ENCODE measurements around the gene ADAMTS3. TPM values are rescaled to one million over a fixed set of nuclear protein-coding genes. Genes with fewer than 3 reads are reported as not detected.

Gene ADAMTS3
- total and polyA plus RNA-seq, 2 experiments from 2014 or later = 1.2 to 3.7 TPM

DNA sequence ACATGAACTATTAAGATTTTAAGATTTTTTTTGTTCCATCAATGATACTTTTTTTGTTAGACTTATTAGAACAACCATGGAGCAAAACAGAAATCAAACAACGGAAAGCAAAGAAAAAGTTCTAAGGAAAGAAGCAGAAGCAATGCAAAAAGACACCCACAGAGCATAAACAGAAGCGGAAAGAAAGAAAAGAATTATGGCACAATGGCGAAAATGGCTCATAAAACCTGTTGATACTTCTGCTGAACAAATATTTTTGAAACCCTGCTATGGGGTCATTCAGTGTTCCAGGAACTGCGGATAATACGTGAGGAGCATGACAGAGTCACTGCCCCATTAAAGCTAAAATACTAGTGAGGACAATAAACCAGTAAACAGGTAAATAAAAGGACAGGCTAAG lies 138.0 kb downstream of the ADAMTS3 start:
- no peak for DNase-seq (ENCODE audit: low spot score)
- Histone ChIP-seq H3K27me3 (ENCODE audit: insufficient read depth) (no peaks in the 10 kb centered on the region), H2AFZ (no peak overlapping the region), H3K36me3 (ENCODE audit: insufficient read depth) (no peaks in the 10 kb centered on the region), H3K9me2 (ENCODE audit: insufficient read depth) (no peaks in the 10 kb centered on the region), H3K27ac (ENCODE audit: low read depth) (no peak overlapping the region), H3K4me2 (no peak overlapping the region), H4K20me1 (replicated peaks; ENCODE audit: insufficient read depth) (no peaks in the 10 kb centered on the region), H3K4me1 (ENCODE audit: insufficient read depth) (no peaks in the 10 kb centered on the region), H3K79me2 (replicated peaks; ENCODE audit: insufficient read depth) (no peaks in the 10 kb centered on the region), H3K4me3 (no peak overlapping the region), H3F3A (replicated peaks; ENCODE audit: low read depth) (no peaks in the 10 kb centered on the region)
- Mint-ChIP-seq H3K27me3 (ENCODE audit: insufficient read depth, low read depth, poor library complexity) (no peaks in the 10 kb centered on the region), H3K36me3 (ENCODE audit: low read depth) (no peaks in the 10 kb centered on the region), H3K9me3 (no peaks in the 10 kb centered on the region; the same call in 2 of the 3 replicates), H3K4me3 (no peak overlapping the region), H3K27ac (no peak overlapping the region), H3K4me1 (no peaks in the 10 kb centered on the region)
- no peak for ATAC-seq
- no peak for TF ChIP-seq JUNB (IDR thresholded peaks at IDR 0.05; ENCODE audit: unreplicated experiment)
- TF ChIP-seq, protein P1, sequence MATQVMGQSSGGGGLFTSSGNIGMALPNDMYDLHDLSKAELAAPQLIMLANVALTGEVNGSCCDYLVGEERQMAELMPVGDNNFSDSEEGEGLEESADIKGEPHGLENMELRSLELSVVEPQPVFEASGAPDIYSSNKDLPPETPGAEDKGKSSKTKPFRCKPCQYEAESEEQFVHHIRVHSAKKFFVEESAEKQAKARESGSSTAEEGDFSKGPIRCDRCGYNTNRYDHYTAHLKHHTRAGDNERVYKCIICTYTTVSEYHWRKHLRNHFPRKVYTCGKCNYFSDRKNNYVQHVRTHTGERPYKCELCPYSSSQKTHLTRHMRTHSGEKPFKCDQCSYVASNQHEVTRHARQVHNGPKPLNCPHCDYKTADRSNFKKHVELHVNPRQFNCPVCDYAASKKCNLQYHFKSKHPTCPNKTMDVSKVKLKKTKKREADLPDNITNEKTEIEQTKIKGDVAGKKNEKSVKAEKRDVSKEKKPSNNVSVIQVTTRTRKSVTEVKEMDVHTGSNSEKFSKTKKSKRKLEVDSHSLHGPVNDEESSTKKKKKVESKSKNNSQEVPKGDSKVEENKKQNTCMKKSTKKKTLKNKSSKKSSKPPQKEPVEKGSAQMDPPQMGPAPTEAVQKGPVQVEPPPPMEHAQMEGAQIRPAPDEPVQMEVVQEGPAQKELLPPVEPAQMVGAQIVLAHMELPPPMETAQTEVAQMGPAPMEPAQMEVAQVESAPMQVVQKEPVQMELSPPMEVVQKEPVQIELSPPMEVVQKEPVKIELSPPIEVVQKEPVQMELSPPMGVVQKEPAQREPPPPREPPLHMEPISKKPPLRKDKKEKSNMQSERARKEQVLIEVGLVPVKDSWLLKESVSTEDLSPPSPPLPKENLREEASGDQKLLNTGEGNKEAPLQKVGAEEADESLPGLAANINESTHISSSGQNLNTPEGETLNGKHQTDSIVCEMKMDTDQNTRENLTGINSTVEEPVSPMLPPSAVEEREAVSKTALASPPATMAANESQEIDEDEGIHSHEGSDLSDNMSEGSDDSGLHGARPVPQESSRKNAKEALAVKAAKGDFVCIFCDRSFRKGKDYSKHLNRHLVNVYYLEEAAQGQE (IDR thresholded peaks at IDR 0.05; ENCODE audit: unreplicated experiment) = no peak
- TF ChIP-seq CREB1 (CRISPR knock-in tag; IDR thresholded peaks at IDR 0.05; ENCODE audit: low read depth) = no peak
- TF ChIP-seq EZH2 (IDR thresholded peaks at IDR 0.05; ENCODE audit: low read depth, unreplicated experiment) = no peak
- no peak for TF ChIP-seq ZNF114 (CRISPR knock-in tag; IDR thresholded peaks at IDR 0.05)
- TF ChIP-seq, protein P2, sequence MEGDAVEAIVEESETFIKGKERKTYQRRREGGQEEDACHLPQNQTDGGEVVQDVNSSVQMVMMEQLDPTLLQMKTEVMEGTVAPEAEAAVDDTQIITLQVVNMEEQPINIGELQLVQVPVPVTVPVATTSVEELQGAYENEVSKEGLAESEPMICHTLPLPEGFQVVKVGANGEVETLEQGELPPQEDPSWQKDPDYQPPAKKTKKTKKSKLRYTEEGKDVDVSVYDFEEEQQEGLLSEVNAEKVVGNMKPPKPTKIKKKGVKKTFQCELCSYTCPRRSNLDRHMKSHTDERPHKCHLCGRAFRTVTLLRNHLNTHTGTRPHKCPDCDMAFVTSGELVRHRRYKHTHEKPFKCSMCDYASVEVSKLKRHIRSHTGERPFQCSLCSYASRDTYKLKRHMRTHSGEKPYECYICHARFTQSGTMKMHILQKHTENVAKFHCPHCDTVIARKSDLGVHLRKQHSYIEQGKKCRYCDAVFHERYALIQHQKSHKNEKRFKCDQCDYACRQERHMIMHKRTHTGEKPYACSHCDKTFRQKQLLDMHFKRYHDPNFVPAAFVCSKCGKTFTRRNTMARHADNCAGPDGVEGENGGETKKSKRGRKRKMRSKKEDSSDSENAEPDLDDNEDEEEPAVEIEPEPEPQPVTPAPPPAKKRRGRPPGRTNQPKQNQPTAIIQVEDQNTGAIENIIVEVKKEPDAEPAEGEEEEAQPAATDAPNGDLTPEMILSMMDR (conservative IDR thresholded peaks at IDR 0.05; ENCODE audit: low read depth in 2 of 2) = no peak

- Histone ChIP-seq H3K27ac (ENCODE audit: low read depth) (no peak overlapping the region), H4K20me1 (replicated peaks; ENCODE audit: insufficient read depth) (no peaks in the 10 kb centered on the region), H2AFZ (no peak overlapping the region), H3K79me2 (replicated peaks; ENCODE audit: insufficient read depth) (no peaks in the 10 kb centered on the region), H3K4me2 (no peak overlapping the region), H3K27me3 (ENCODE audit: insufficient read depth) (no peaks in the 10 kb centered on the region), H3F3A (replicated peaks; ENCODE audit: low read depth) (no peaks in the 10 kb centered on the region), H3K4me3 (no peak overlapping the region), H3K9me2 (ENCODE audit: insufficient read depth) (no peaks in the 10 kb centered on the region), H3K36me3 (ENCODE audit: insufficient read depth) (no peaks in the 10 kb centered on the region), H3K4me1 (ENCODE audit: insufficient read depth) (no peaks in the 10 kb centered on the region)
- H3K4me1 Mint-ChIP-seq = no peaks in the 10 kb centered on the region
- no peak overlapping the region for H3K4me3 Mint-ChIP-seq
- H3K36me3 Mint-ChIP-seq (ENCODE audit: low read depth) = no peaks in the 10 kb centered on the region
- H3K27me3 Mint-ChIP-seq (ENCODE audit: insufficient read depth, low read depth, poor library complexity) = no peaks in the 10 kb centered on the region
- H3K9me3 Mint-ChIP-seq = no peaks in the 10 kb centered on the region; the same call in 2 of the 3 replicates
- ATAC-seq (no peak), DNase-seq (ENCODE audit: low spot score) (no peak)
- no peak overlapping the region for H3K27ac Mint-ChIP-seq
- no peak for TF ChIP-seq JUNB (IDR thresholded peaks at IDR 0.05; ENCODE audit: unreplicated experiment)
- TF ChIP-seq, protein P2 (conservative IDR thresholded peaks at IDR 0.05; ENCODE audit: low read depth in 2 of 2) = no peak
- TF ChIP-seq ZNF331 (CRISPR knock-in tag; IDR thresholded peaks at IDR 0.05; ENCODE audit: low read depth) = no peak
- no peak for TF ChIP-seq STAT1 (IDR thresholded peaks at IDR 0.05; ENCODE audit: unreplicated experiment)
- TF ChIP-seq CREB1 (CRISPR knock-in tag; IDR thresholded peaks at IDR 0.05; ENCODE audit: low read depth) = no peak
- TF ChIP-seq EZH2 (IDR thresholded peaks at IDR 0.05; ENCODE audit: low read depth, unreplicated experiment) = no peak
- no peak for TF ChIP-seq ZNF114 (CRISPR knock-in tag; IDR thresholded peaks at IDR 0.05)
These were observed 139.0 kb downstream of the ADAMTS3 start for GRCh38 chr4:72430050-72430449.
